PC-9 (cell line): ENCODE results near the gene GDF2. TPM values are rescaled to one million over a fixed set of nuclear protein-coding genes. Genes with fewer than 3 reads are reported as not detected.

ENCODE experiments used
- BruUV-seq: library from RNA; stranded (reverse); fragments of 400-500 nt; replicated peaks from 2 replicates; lab custom pipeline; 2021; lab: Mats Ljungman, UMichigan
- CTCF ChIA-PET: fragments of 300-600 bp; sonication (Branson Sonifier 250); formaldehyde crosslinking; loops from one replicate; lab custom pipeline; 2022; ENCODE audit warnings: antibody characterized with exemption; lab: Charles Lee
- POLR2A ChIA-PET: fragments of 300-600 bp; sonication (Branson Sonifier 250); formaldehyde crosslinking; loops from one replicate; lab custom pipeline; 2022; ENCODE audit warnings: antibody characterized with exemption; ENCODE audit not compliant: unreplicated experiment; lab: Charles Lee
- DNase-seq, 2 experiments: peaks; one replicate each; pipeline versions ENCODE4 v3.0.0 to v3.0.0-alpha.2; 2015 to 2022; ENCODE audit warnings: mixed read lengths in 1 of 2
- H2AFZ ChIP-seq: fragments of 200-600 bp; sonication (generic); 2 replicates; pipeline ENCODE4 v1.8.1; 2017; ENCODE audit warnings: antibody characterized with exemption
- H3F3A ChIP-seq: fragments of 200-600 bp; sonication (generic); 2 replicates; pipeline ENCODE4 v1.8.1; 2017; ENCODE audit warnings: antibody characterized with exemption, mild to moderate bottlenecking, low read depth; ENCODE audit not compliant: insufficient read depth
- H3K27ac ChIP-seq: fragments of 200-600 bp; sonication (generic); 2 replicates; pipeline ENCODE4 v1.6.1; 2016; ENCODE audit warnings: mixed run types
- H3K27me3 ChIP-seq: fragments of 200-600 bp; sonication (generic); 2 replicates; pipeline ENCODE4 v1.6.1; 2016; ENCODE audit warnings: low read depth, mixed run types; ENCODE audit not compliant: insufficient read depth
- H3K36me3 ChIP-seq: fragments of 200-600 bp; sonication (generic); 2 replicates; pipeline ENCODE4 v1.6.1; 2016; ENCODE audit warnings: low read depth, mixed run types
- H3K4me1 ChIP-seq: fragments of 200-600 bp; sonication (generic); replicated peaks from 2 replicates; pipeline ENCODE4 v1.6.1; 2016; ENCODE audit warnings: mixed run types; ENCODE audit not compliant: insufficient read depth
- H3K4me2 ChIP-seq: fragments of 200-600 bp; sonication (generic); 2 replicates; pipeline ENCODE4 v1.6.1; 2017; ENCODE audit warnings: mixed run types
- H3K4me3 ChIP-seq: fragments of 200-600 bp; sonication (generic); 2 replicates; pipeline ENCODE4 v1.6.1; 2016; ENCODE audit warnings: mixed run types
- H3K79me2 ChIP-seq: fragments of 200-600 bp; sonication (generic); 2 replicates; pipeline ENCODE4 v1.6.1; 2017; ENCODE audit warnings: low read depth, mixed run types
- H3K9me2 ChIP-seq: fragments of 200-600 bp; sonication (generic); 2 replicates; pipeline ENCODE4 v1.8.1; 2017; ENCODE audit warnings: mild to moderate bottlenecking; ENCODE audit not compliant: insufficient read depth
- H3K9me3 ChIP-seq: fragments of 200-600 bp; sonication (generic); 2 replicates; pipeline ENCODE4 v1.8.1; 2016; ENCODE audit warnings: low read depth; ENCODE audit not compliant: insufficient read depth
- H4K20me1 ChIP-seq: fragments of 200-600 bp; sonication (generic); 2 replicates; pipeline ENCODE4 v1.8.1; 2017; ENCODE audit not compliant: insufficient read depth
- CTCF ChIP-seq: fragments of 200-600 bp; sonication (generic); conservative IDR thresholded peaks from 2 replicates; pipeline ENCODE4 v1.6.1; 2017; ENCODE audit warnings: mixed run types, antibody characterized with exemption, mild to moderate bottlenecking, moderate library complexity
- EZH2 ChIP-seq: fragments of 200-600 bp; sonication (generic); IDR thresholded peaks from 2 replicates; pipeline ENCODE4 v1.8.0; 2017; ENCODE audit warnings: antibody characterized with exemption, low read depth
- intact Hi-C: fragments of 100-400 bp; cut with micrococcal nuclease; formaldehyde crosslinking; loops from one replicate; pipeline ENCODE4 v1.10.0; 2022; ENCODE audit not compliant: unreplicated experiment
- total RNA-seq: library from RNA; stranded (reverse); gene quantifications from 2 replicates; pipeline ENCODE4 v1.2.3, GENCODE V29; 2021

GDF2 gene
- total RNA-seq, 1 experiment from 2014 or later: not detected

GRCh38 chr10:47311193-47311931 lies 10.9 kb upstream of the GDF2 start:
- H3K79me2 ChIP-seq: no peaks in the 10 kb centered on the region
- POLR2A ChIA-PET: no interaction called here
- H3K4me3 ChIP-seq: no peak overlapping the region
- no peaks in the 10 kb centered on the region for H4K20me1 ChIP-seq
- no peak overlapping the region for H3K27ac ChIP-seq
- no peaks in the 10 kb centered on the region for H3F3A ChIP-seq
- H3K9me3 ChIP-seq: no peaks in the 10 kb centered on the region
- H3K4me2 ChIP-seq: peak overlapping the region; percentile 10; the same call in 1 of the 2 replicates
- CTCF ChIA-PET: interaction anchor here (0.6 to 3.7 kb wide), 8 partner anchors 48 to 318 kb away, joined by 3 to 31 read pairs (median 6); no protein-coding TSS in a partner anchor
- DNase-seq: peak in 1 of 2 experiments; percentile 83
- H3K27me3 ChIP-seq: no peaks in the 10 kb centered on the region
- H3K9me2 ChIP-seq: no peaks in the 10 kb centered on the region
- TF ChIP-seq EZH2 (no peak), CTCF (no peak)
- intact Hi-C loops: no loop called here
- BruUV-seq: no TSS peak
- H3K36me3 ChIP-seq: no peaks in the 10 kb centered on the region
- H3K4me1 ChIP-seq: peaks cover 8% of the 10 kb centered on the region
- H2AFZ ChIP-seq: no peak overlapping the region

GRCh38 chr10:47311932-47312662 lies 10.2 kb upstream of the GDF2 start:
- Histone ChIP-seq H2AFZ (no peak overlapping the region), H3K27ac (no peak overlapping the region), H3F3A (no peaks in the 10 kb centered on the region), H4K20me1 (no peaks in the 10 kb centered on the region), H3K9me3 (no peaks in the 10 kb centered on the region), H3K27me3 (no peaks in the 10 kb centered on the region), H3K9me2 (no peaks in the 10 kb centered on the region), H3K79me2 (no peaks in the 10 kb centered on the region), H3K4me1 (peaks cover 8% of the 10 kb centered on the region), H3K4me3 (no peak overlapping the region), H3K36me3 (no peaks in the 10 kb centered on the region), H3K4me2 (peak overlapping the region; percentile 10; the same call in 1 of the 2 replicates)
- ChIA-PET CTCF (interaction anchor here (0.8 to 3.7 kb wide), 7 partner anchors 49 to 318 kb away, joined by 3 to 31 read pairs (median 6); no protein-coding TSS in a partner anchor), POLR2A (no interaction called here)
- TF ChIP-seq EZH2 (no peak), CTCF (peak; percentile 95)
- intact Hi-C loops: loop anchor here (1.0 kb wide), 2 partner anchors 264 to 288 kb away; no protein-coding TSS in a partner anchor
- DNase-seq: peak; percentile 71 to 89
- BruUV-seq: no TSS peak

GRCh38 chr10:47312663-47312995 lies 9.6 kb upstream of the GDF2 start:
- Histone ChIP-seq H3K36me3 (no peaks in the 10 kb centered on the region), H3K4me1 (peaks cover 8% of the 10 kb centered on the region), H3K4me3 (no peak overlapping the region), H3K9me2 (no peaks in the 10 kb centered on the region), H2AFZ (no peak overlapping the region), H3K9me3 (no peaks in the 10 kb centered on the region), H3F3A (no peaks in the 10 kb centered on the region), H3K79me2 (no peaks in the 10 kb centered on the region), H3K4me2 (no peak overlapping the region), H3K27ac (no peak overlapping the region), H4K20me1 (no peaks in the 10 kb centered on the region), H3K27me3 (no peaks in the 10 kb centered on the region)
- no TSS peak for BruUV-seq
- intact Hi-C loops: loop anchor here (1.0 kb wide), 2 partner anchors 264 to 288 kb away; no protein-coding TSS in a partner anchor
- TF ChIP-seq EZH2 (no peak), CTCF (no peak)
- CTCF ChIA-PET: interaction anchor here (1.1 to 3.7 kb wide), 3 partner anchors 26 to 287 kb away, joined by 3 to 31 read pairs (median 19); no protein-coding TSS in a partner anchor
- no peak for DNase-seq
- POLR2A ChIA-PET: no interaction called here
